Natural killer cell (primary cell): ENCODE measurements around the gene NSUN3. TPM values are rescaled to one million over a fixed set of nuclear protein-coding genes. Genes with fewer than 3 reads are reported as not detected.

Source experiments
- ATAC-seq, 3 donors: fragments of 150-1000 bp in 2 of 3; fragments of 200-7000 bp in 1 of 3; cut with Tn5 transposase; 1 replicate in 1 of 3; 2 replicates in 2 of 3; pipeline ENCODE4 v1.10.0; 2021; ENCODE audit warnings: mild to moderate bottlenecking in 2 of 3, moderate library complexity in 2 of 3
- DNase-seq, 2 donors: peaks; one replicate each; pipeline versions ENCODE4 v3.0.0 to v3.0.0-alpha.2; 2013 to 2021; ENCODE audit warnings: mixed read lengths in 1 of 2
- H3K27ac ChIP-seq: one replicate; pipeline ENCODE4 v1.5.1; 2013; ENCODE audit warnings: mild to moderate bottlenecking, low read length
- H3K27me3 ChIP-seq: one replicate; pipeline ENCODE4 v1.6.1; 2013; ENCODE audit warnings: low read length; ENCODE audit not compliant: control insufficient read depth, insufficient read depth
- H3K36me3 ChIP-seq: one replicate; pipeline ENCODE4 v1.6.1; 2013; ENCODE audit warnings: low read length; ENCODE audit not compliant: control insufficient read depth, insufficient read depth
- H3K4me1 ChIP-seq: one replicate; pipeline ENCODE4 v1.6.1; 2013; ENCODE audit warnings: low read length; ENCODE audit not compliant: control insufficient read depth, insufficient read depth
- H3K4me3 ChIP-seq: one replicate; pipeline ENCODE4 v1.5.1; 2013; ENCODE audit warnings: low read length
- H3K9me3 ChIP-seq: one replicate; pipeline ENCODE4 v1.6.1; 2013; ENCODE audit warnings: low read length; ENCODE audit not compliant: control insufficient read depth, insufficient read depth
- H3K27ac Mint-ChIP-seq, 2 donors: one replicate each; pipeline ENCODE4 v1.8.0; 2022; ENCODE audit warnings: mild to moderate bottlenecking in 2 of 2, mixed read lengths in 2 of 2, moderate library complexity in 1 of 2
- H3K27me3 Mint-ChIP-seq, 2 donors: one replicate each; pipeline ENCODE4 v1.8.0; 2022; ENCODE audit warnings: low read depth in 2 of 2, mixed read lengths in 2 of 2
- H3K36me3 Mint-ChIP-seq: one replicate; pipeline ENCODE4 v1.8.0; 2022; ENCODE audit warnings: mixed read lengths
- H3K4me1 Mint-ChIP-seq, 2 donors: one replicate each; pipeline ENCODE4 v1.8.0; 2022; ENCODE audit warnings: mixed read lengths in 2 of 2
- H3K4me3 Mint-ChIP-seq: one replicate; pipeline ENCODE4 v1.8.0; 2022; ENCODE audit warnings: mild to moderate bottlenecking, moderate library complexity, mixed read lengths
- H3K9me3 Mint-ChIP-seq, 2 donors: one replicate each; pipeline ENCODE4 v1.8.0; 2022; ENCODE audit warnings: mixed read lengths in 2 of 2
- CTCF ChIP-seq: fragments of 200-600 bp; IDR thresholded peaks from one replicate; pipeline ENCODE4 v1.8.0; 2022; ENCODE audit warnings: antibody characterized with exemption
- WGBS: methylation state at CpG from one replicate; pipeline ENCODE4 v1.1.7; 2013; ENCODE audit warnings: missing lambda C conversion rate; ENCODE audit not compliant: insufficient coverage; 5-methylcytosine and 5-hydroxymethylcytosine counted together
- intact Hi-C: fragments of 100-400 bp; cut with micrococcal nuclease; formaldehyde crosslinking; loops from one replicate; pipeline ENCODE4 v1.14.2; 2022
- total RNA-seq, 4 donors: library from RNA; stranded (reverse); fragments of 120-200 nt in 1 of 4; gene quantifications; one replicate each; pipeline versions ENCODE4 v1.2.3 to v1.2.4, GENCODE V29; 2013 to 2022

The NSUN3 gene
- total RNA-seq, 3 donors from 2014 or later (not counting 1 experiment from before 2014, with no cell fraction given): 24.0 to 32.4 (median 28.6) TPM

- no peaks in the 10 kb centered on the region for H3K4me1 Mint-ChIP-seq
- no peak overlapping the region for H3K4me3 ChIP-seq
- TF ChIP-seq CTCF: no peak
- H3K27ac Mint-ChIP-seq: no peak overlapping the region
- no peak overlapping the region for H3K4me3 Mint-ChIP-seq
- intact Hi-C loops: no loop called here
- DNase-seq (no peak), ATAC-seq (no peak)
- H3K9me3 ChIP-seq: no peaks in the 10 kb centered on the region
- no peaks in the 10 kb centered on the region for H3K27me3 Mint-ChIP-seq
- H3K36me3 Mint-ChIP-seq: no peaks in the 10 kb centered on the region
- WGBS: 85% methylated on average over 6 of the region's 9 CpGs
- H3K36me3 ChIP-seq: no peaks in the 10 kb centered on the region
- no peaks in the 10 kb centered on the region for H3K27me3 ChIP-seq
- no peaks in the 10 kb centered on the region for H3K9me3 Mint-ChIP-seq
- no peaks in the 10 kb centered on the region for H3K4me1 ChIP-seq
- H3K27ac ChIP-seq: no peak overlapping the region
These were observed 96.4 kb downstream of the NSUN3 start for GRCh38 chr3:94159062-94159828.

GRCh38 chr3:94162700-94163099 is 99.8 kb downstream of the NSUN3 start:
- no peak overlapping the region for H3K4me3 ChIP-seq
- H3K4me1 ChIP-seq: no peaks in the 10 kb centered on the region
- WGBS: 78% methylated on average over 3 of the region's 3 CpGs
- no peaks in the 10 kb centered on the region for H3K36me3 Mint-ChIP-seq
- no peak for TF ChIP-seq CTCF
- no peaks in the 10 kb centered on the region for H3K36me3 ChIP-seq
- no peaks in the 10 kb centered on the region for H3K27me3 Mint-ChIP-seq
- no peak for ATAC-seq
- no peak for DNase-seq
- H3K4me3 Mint-ChIP-seq: no peak overlapping the region
- intact Hi-C loops: no loop called here
- no peaks in the 10 kb centered on the region for H3K9me3 ChIP-seq
- H3K9me3 Mint-ChIP-seq: no peaks in the 10 kb centered on the region
- no peak overlapping the region for H3K27ac ChIP-seq
- no peaks in the 10 kb centered on the region for H3K27me3 ChIP-seq
- H3K4me1 Mint-ChIP-seq: no peaks in the 10 kb centered on the region
- no peak overlapping the region for H3K27ac Mint-ChIP-seq

GRCh38 chr3:94167346-94167745 is 104.5 kb downstream of the NSUN3 start:
- Mint-ChIP-seq H3K36me3 (no peaks in the 10 kb centered on the region), H3K27me3 (no peaks in the 10 kb centered on the region), H3K4me1 (no peaks in the 10 kb centered on the region), H3K4me3 (no peak overlapping the region), H3K27ac (no peak overlapping the region), H3K9me3 (no peaks in the 10 kb centered on the region)
- Histone ChIP-seq H3K27ac (no peak overlapping the region), H3K9me3 (no peaks in the 10 kb centered on the region), H3K4me1 (no peaks in the 10 kb centered on the region), H3K4me3 (no peak overlapping the region), H3K36me3 (no peaks in the 10 kb centered on the region), H3K27me3 (no peaks in the 10 kb centered on the region)
- no peak for DNase-seq
- WGBS: no CpG with 5 or more reads among the region's 2 CpGs
- intact Hi-C loops: no loop called here
- ATAC-seq: no peak
- no peak for TF ChIP-seq CTCF

- Mint-ChIP-seq H3K9me3 (no peaks in the 10 kb centered on the region), H3K36me3 (no peaks in the 10 kb centered on the region), H3K27me3 (no peaks in the 10 kb centered on the region), H3K27ac (no peak overlapping the region), H3K4me1 (no peaks in the 10 kb centered on the region), H3K4me3 (no peak overlapping the region)
- TF ChIP-seq CTCF: no peak
- no peaks in the 10 kb centered on the region for H3K27me3 ChIP-seq
- WGBS: 81% methylated on average over 6 of the region's 6 CpGs
- no peak overlapping the region for H3K27ac ChIP-seq
- intact Hi-C loops: no loop called here
- H3K9me3 ChIP-seq: no peaks in the 10 kb centered on the region
- DNase-seq (no peak), ATAC-seq (no peak)
- H3K36me3 ChIP-seq: no peaks in the 10 kb centered on the region
- H3K4me3 ChIP-seq: no peak overlapping the region
- H3K4me1 ChIP-seq: no peaks in the 10 kb centered on the region
These were observed 104.9 kb downstream of the NSUN3 start for GRCh38 chr3:94167796-94168195.
